ENCODE measurements around the gene ZNF423.
"Not testable (repeated sequence)": the region's sequence is repeated elsewhere in the genome, so short reads cannot be mapped to it uniquely, and the experiment has no call there.

ZNF423 gene

GRCh38 chr16:49855822-49856671 is at the start of gene ZNF423:
Gene ZNF423, minus strand, starts transcription at chr16:49856112. Its CDS starts 338 bp downstream, at chr16:49855774.
- no peak for DNase-seq

- no peak for DNase-seq
Measured at GRCh38 chr16:49904348-49905062, 48.6 kb upstream of the ZNF423 start.

- DNase-seq = no peak
Measured at GRCh38 chr16:49902908-49903307, 47.0 kb upstream of the ZNF423 start.

GRCh38 chr16:49901711-49902110 is 45.8 kb upstream of the ZNF423 start:
- DNase-seq = no peak

- DNase-seq = no peak
Measured at GRCh38 chr16:49900875-49901274, 45.0 kb upstream of the ZNF423 start.

- no peak for DNase-seq
Measured at GRCh38 chr16:49899991-49900695, 44.2 kb upstream of the ZNF423 start.

- DNase-seq = no peak
Measured at GRCh38 chr16:49896447-49896964, 40.6 kb upstream of the ZNF423 start.

GRCh38 chr16:49890876-49891275 is 35.0 kb upstream of the ZNF423 start:
- DNase-seq = no peak

- no peak for DNase-seq
Measured at GRCh38 chr16:49889725-49890397, 33.9 kb upstream of the ZNF423 start.

GRCh38 chr16:49886554-49887094 is 30.7 kb upstream of the ZNF423 start:
- DNase-seq = no peak

- DNase-seq = no peak
Measured at GRCh38 chr16:49884033-49885015, 28.4 kb upstream of the ZNF423 start.

- no peak for DNase-seq
Measured at GRCh38 chr16:49883076-49884014, 27.4 kb upstream of the ZNF423 start.

GRCh38 chr16:49881890-49882289 is 26.0 kb upstream of the ZNF423 start:
- no peak for DNase-seq

GRCh38 chr16:49878540-49878939 is 22.6 kb upstream of the ZNF423 start:
- not testable (repeated sequence) for DNase-seq

GRCh38 chr16:49876716-49877129 is 20.8 kb upstream of the ZNF423 start:
- DNase-seq = no peak

- no peak for DNase-seq
Measured at GRCh38 chr16:49875806-49876715, 20.1 kb upstream of the ZNF423 start.

- DNase-seq = no peak
Measured at GRCh38 chr16:49874613-49875237, 18.8 kb upstream of the ZNF423 start.

GRCh38 chr16:49871824-49872223 is 15.9 kb upstream of the ZNF423 start:
- not testable (repeated sequence) for DNase-seq

Measured in NCI-H1417 treated with DMSO at 0.1 percent for 48 hours (cell line).